ENCODE results near the gene CPEB2. TPM values are rescaled to one million over a fixed set of nuclear protein-coding genes. Genes with fewer than 3 reads are reported as not detected.
"Not testable (repeated sequence)": the region's sequence is repeated elsewhere in the genome, so short reads cannot be mapped to it uniquely, and the experiment has no call there.

The CPEB2 gene
- total and polyA plus RNA-seq, 3 donors from 2014 or later, result 76.6 to 95.6 (median 93.6) TPM

GRCh38 chr4:15078682-15079642, 76.7 kb downstream of the CPEB2 start:
- H3K9me3 ChIP-seq, result no peaks in the 10 kb centered on the region
- intact Hi-C loops (cut with DNase I; ENCODE audit: low total_unique reads), result no loop called here
- TF ChIP-seq POLR2A (IDR thresholded peaks at IDR 0.05) (no peak), CTCF (IDR thresholded peaks at IDR 0.05) (no peak)
- no peaks in the 10 kb centered on the region for H3K36me3 ChIP-seq (ENCODE audit: low read depth, missing control alignments)
- 78 to 87% methylated on average over 8 of the region's 8 CpGs for WGBS, 2 donors
- H3K4me3 ChIP-seq, result no peak overlapping the region
- no peak overlapping the region for H3K27ac ChIP-seq
- H3K4me1 ChIP-seq, result no peaks in the 10 kb centered on the region
- no peaks in the 10 kb centered on the region for H3K27me3 ChIP-seq
- DNase-seq, result no peak

GRCh38 chr4:15084780-15085179, 82.5 kb downstream of the CPEB2 start:
- H3K36me3 ChIP-seq (ENCODE audit: low read depth, missing control alignments), result no peaks in the 10 kb centered on the region
- 95 to 100% methylated on average over 1 of the region's 1 CpG for WGBS, 2 donors
- TF ChIP-seq POLR2A (IDR thresholded peaks at IDR 0.05) (no peak), CTCF (IDR thresholded peaks at IDR 0.05) (no peak)
- no peaks in the 10 kb centered on the region for H3K4me1 ChIP-seq
- H3K4me3 ChIP-seq, result no peak overlapping the region
- no peaks in the 10 kb centered on the region for H3K27me3 ChIP-seq
- intact Hi-C loops (cut with DNase I; ENCODE audit: low total_unique reads), result no loop called here
- no peak overlapping the region for H3K27ac ChIP-seq
- no peak for DNase-seq
- no peaks in the 10 kb centered on the region for H3K9me3 ChIP-seq

- H3K27me3 ChIP-seq; intact Hi-C loops (cut with DNase I; ENCODE audit: low total_unique reads); H3K36me3 ChIP-seq (ENCODE audit: low read depth, missing control alignments); DNase-seq; H3K4me1 ChIP-seq; H3K9me3 ChIP-seq; H3K4me3 ChIP-seq; H3K27ac ChIP-seq: not testable (repeated sequence)
- 70 to 85% methylated on average over 3 of the region's 3 CpGs for WGBS, 2 donors
These were observed 83.5 kb downstream of the CPEB2 start for GRCh38 chr4:15085762-15086161.

- H3K4me1 ChIP-seq; intact Hi-C loops (cut with DNase I; ENCODE audit: low total_unique reads); H3K9me3 ChIP-seq; DNase-seq; H3K27me3 ChIP-seq; H3K27ac ChIP-seq; H3K4me3 ChIP-seq; H3K36me3 ChIP-seq (ENCODE audit: low read depth, missing control alignments): not testable (repeated sequence)
- 83 to 90% methylated on average over 2 of the region's 2 CpGs for WGBS, 2 donors
These were observed 84.0 kb downstream of the CPEB2 start for GRCh38 chr4:15086259-15086658.

GRCh38 chr4:15088394-15089035, 86.2 kb downstream of the CPEB2 start:
- H3K27me3 ChIP-seq, result no peaks in the 10 kb centered on the region
- DNase-seq, result no peak
- no peaks in the 10 kb centered on the region for H3K4me1 ChIP-seq
- TF ChIP-seq POLR2A (IDR thresholded peaks at IDR 0.05), result no peak
- intact Hi-C loops (cut with DNase I; ENCODE audit: low total_unique reads), result no loop called here
- 70 to 80% methylated on average over 4 of the region's 4 CpGs for WGBS, 2 donors
- H3K4me3 ChIP-seq, result peak overlapping the region in 1 of 2 donors; percentile 10
- H3K36me3 ChIP-seq (ENCODE audit: low read depth, missing control alignments), result no peaks in the 10 kb centered on the region
- H3K9me3 ChIP-seq, result no peaks in the 10 kb centered on the region
- no peak overlapping the region for H3K27ac ChIP-seq

GRCh38 chr4:15089979-15090378, 87.7 kb downstream of the CPEB2 start:
- Histone ChIP-seq H3K4me1 (no peaks in the 10 kb centered on the region), H3K27ac (no peak overlapping the region), H3K27me3 (no peaks in the 10 kb centered on the region), H3K4me3 (no peak overlapping the region), H3K36me3 (ENCODE audit: low read depth, missing control alignments) (no peaks in the 10 kb centered on the region), H3K9me3 (no peaks in the 10 kb centered on the region)
- DNase-seq, result no peak
- TF ChIP-seq CTCF (IDR thresholded peaks at IDR 0.05) (no peak), POLR2A (IDR thresholded peaks at IDR 0.05) (no peak)
- 81 to 87% methylated on average over 3 of the region's 3 CpGs for WGBS, 2 donors
- intact Hi-C loops (cut with DNase I; ENCODE audit: low total_unique reads), result no loop called here
